Cardiac atrium fibroblast (primary cell): ENCODE measurements around the gene RPS3. TPM values are rescaled to one million over a fixed set of nuclear protein-coding genes. Genes with fewer than 3 reads are reported as not detected.

Experiments used
- total RNA-seq: library from RNA; depleted of rRNA; stranded (reverse); fragments of >200 nt; gene quantifications from 2 replicates; pipeline ENCODE4 v1.2.3, GENCODE V29; 2015

The RPS3 gene
- 1,773 and 2,581 TPM in 2 replicates for total RNA-seq

DNA sequence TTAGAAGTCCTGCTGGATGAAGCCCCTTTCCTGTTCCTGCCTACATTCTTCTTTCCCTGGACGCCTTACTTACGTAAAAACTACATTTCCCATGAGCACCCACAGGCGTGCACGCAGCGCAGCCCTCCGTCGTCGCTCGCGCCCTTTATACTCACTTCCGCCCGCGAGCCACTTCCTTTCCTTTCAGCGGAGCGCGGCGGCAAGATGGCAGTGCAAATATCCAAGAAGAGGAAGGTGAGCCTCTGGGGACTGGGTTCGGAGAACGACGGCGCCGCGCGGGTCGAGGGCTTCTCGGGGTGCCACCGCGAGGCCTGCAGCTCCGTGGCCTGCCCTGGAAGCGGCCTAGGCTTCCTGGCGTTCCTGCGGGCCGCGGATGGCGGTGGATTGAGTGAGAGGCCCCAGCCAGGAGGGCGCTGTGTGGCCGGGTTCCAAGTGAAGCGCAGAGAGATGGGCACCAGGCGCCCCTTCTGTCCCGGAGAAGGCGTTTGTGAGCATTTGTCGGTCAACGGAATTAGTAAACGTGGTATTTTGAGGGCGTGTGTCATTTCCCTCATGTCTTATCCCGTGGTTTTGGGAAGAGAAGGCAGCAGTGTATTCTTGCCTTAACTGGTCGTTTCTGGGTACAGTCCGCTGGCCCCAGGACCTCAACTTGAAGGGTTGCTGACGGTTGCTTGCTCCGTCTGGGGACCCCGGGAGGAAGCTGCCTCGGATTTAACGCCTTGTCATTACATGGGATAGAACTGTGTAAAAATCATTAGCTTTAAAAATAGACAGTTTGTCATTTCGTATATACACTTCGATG lies at the start of gene RPS3:
Gene RPS3 (plus strand): TSS at position 175 of the 802 bp plus-strand sequence. CDS start 30 bp downstream, at position 205.

DNA sequence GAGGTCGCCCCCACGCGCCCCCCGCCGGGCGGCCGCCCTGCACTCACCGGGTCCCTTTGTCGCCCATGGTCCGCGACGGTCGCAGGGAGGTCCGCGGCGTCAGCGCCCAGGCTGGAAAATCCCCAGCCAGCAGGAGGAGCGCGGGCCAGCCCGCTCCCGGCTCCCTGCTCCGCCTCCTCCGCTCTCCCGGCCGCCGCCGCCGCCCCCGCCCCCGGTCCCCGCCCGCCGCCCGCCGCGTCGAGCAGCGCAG lies 47.9 kb upstream of the RPS3 start, which contains the start of gene ARRB1:
Gene ARRB1 (minus strand): TSS at position 121 of the 250 bp plus-strand sequence. CDS start 54 bp downstream, at position 67.

GRCh38 chr11:75432911-75433321 lies 33.6 kb downstream of the RPS3 start, which contains the start of gene KLHL35:
Gene KLHL35 (minus strand): TSS chr11:75433203. CDS start chr11:75430629, 2,574 bp downstream.

Other genes with a start within 250 kb of the RPS3 start
- 0.32 and 9.7 TPM in 2 replicates for gene SLCO2B1, start 248.4 kb upstream of the RPS3 start, total RNA-seq
- gene TPBGL, start 158.7 kb upstream of the RPS3 start, total RNA-seq: 0.16 and 0.18 TPM in 2 replicates
- 31.6 and 34.7 TPM in 2 replicates for gene ARRB1, start 47.9 kb upstream of the RPS3 start, total RNA-seq
- gene KLHL35, start 33.7 kb downstream of the RPS3 start, total RNA-seq: 2.8 and 15.3 TPM in 2 replicates
- 5.7 and 5.8 TPM in 2 replicates for gene GDPD5, start 126.4 kb downstream of the RPS3 start, total RNA-seq
- 1,833 and 1,983 TPM in 2 replicates for gene SERPINH1, start 162.7 kb downstream of the RPS3 start, total RNA-seq